Measurements from ENCODE around the gene SFXN5. TPM values are rescaled to one million over a fixed set of nuclear protein-coding genes. Genes with fewer than 3 reads are reported as not detected.

SFXN5 gene
- total and polyA plus RNA-seq, 2 experiments from 2014 or later: 10.0 to 16.4 TPM

- Histone ChIP-seq H3K27ac (no peak overlapping the region), H3K36me3 (ENCODE audit: low read depth) (no peaks in the 10 kb centered on the region), H3F3A (ENCODE audit: insufficient read depth) (no peaks in the 10 kb centered on the region), H3K4me2 (ENCODE audit: unreplicated experiment) (no peak overlapping the region), H2AFZ (no peak overlapping the region), H3K4me1 (ENCODE audit: insufficient read depth) (0 out of 2 replicates have a peak, but pooled peaks cover 6% of the 10 kb centered on the region), H4K20me1 (ENCODE audit: insufficient read depth) (no peaks in the 10 kb centered on the region), H3K27me3 (replicated peaks; ENCODE audit: insufficient read depth) (peaks cover 50% of the 10 kb centered on the region), H3K9ac (no peak overlapping the region), H3K9me3 (ENCODE audit: low read depth) (no peaks in the 10 kb centered on the region), H3K79me2 (ENCODE audit: insufficient read depth) (no peaks in the 10 kb centered on the region), H3K4me3 (no peak overlapping the region), H3K9me2 (ENCODE audit: insufficient read depth) (no peaks in the 10 kb centered on the region)
- TF ChIP-seq EZH2 (IDR thresholded peaks at IDR 0.05; ENCODE audit: insufficient read depth, poor library complexity, severe bottlenecking): no peak
- no peak for TF ChIP-seq EZH2phosphoT487 (IDR thresholded peaks at IDR 0.05; ENCODE audit: insufficient read depth, low read depth)
- in situ Hi-C loops (cut with MboI): loop anchor here (10.0 kb wide), 1 partner anchor 286 kb away; no protein-coding TSS in a partner anchor
- 78 to 79% methylated on average over 2 of the region's 2 CpGs for WGBS, 2 experiments (ENCODE audit: low coverage in 1 of 2, low lambda C conversion rate in 2 of 2, missing lambda C conversion rate in 2 of 2)
- no peak for DNase-seq
Measured at GRCh38 chr2:72898585-72898906, 173.0 kb downstream of the SFXN5 start.

DNA sequence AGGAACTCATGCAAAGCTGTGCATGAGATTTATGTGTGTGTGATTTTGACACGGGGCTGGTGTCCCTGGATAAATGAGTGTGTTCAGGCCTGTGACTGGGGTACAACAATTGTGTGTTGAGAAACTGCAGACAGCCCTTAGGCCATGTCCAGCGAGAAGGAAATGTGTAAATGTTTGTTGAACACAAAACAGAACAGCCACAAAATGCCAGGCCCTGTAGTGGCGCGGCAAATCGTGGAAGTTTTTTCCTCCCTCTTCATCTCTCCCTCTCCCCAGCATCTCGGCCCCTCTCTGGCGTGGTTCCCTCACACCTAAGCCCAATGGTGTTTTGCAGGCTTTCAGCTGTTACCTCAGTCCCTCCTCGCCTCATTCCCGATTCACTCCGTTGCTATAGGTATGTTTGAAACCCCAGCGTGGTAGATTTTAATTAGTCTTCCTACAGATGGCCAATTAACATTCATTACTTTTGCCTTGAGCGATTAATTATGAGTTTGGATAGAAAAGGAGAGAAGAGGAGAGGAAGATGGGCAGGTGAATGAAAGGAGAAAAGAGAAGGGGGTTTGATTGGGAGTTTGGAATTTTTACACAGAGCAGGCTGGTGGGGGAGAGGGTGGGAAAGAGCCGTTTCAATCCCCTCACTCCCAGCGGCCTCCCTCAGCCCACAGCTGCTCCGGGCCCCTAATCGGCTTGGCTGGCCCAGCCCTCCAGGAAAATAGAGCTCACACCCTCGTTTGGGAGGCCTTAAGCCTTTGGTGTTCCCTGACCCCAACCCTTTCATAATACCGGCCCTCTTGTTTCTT is 173.5 kb downstream of the SFXN5 start:
- H3K4me3 ChIP-seq: no peak overlapping the region
- H3K27me3 ChIP-seq (replicated peaks; ENCODE audit: insufficient read depth): peaks cover 44% of the 10 kb centered on the region
- H3K9me3 ChIP-seq (ENCODE audit: low read depth): no peaks in the 10 kb centered on the region
- H3K79me2 ChIP-seq (ENCODE audit: insufficient read depth): no peaks in the 10 kb centered on the region
- TF ChIP-seq EZH2phosphoT487 (IDR thresholded peaks at IDR 0.05; ENCODE audit: insufficient read depth, low read depth): no peak
- TF ChIP-seq EZH2 (IDR thresholded peaks at IDR 0.05; ENCODE audit: insufficient read depth, poor library complexity, severe bottlenecking): no peak
- H3K36me3 ChIP-seq (ENCODE audit: low read depth): no peaks in the 10 kb centered on the region
- no peak overlapping the region for H3K9ac ChIP-seq
- no peak overlapping the region for H3K27ac ChIP-seq
- in situ Hi-C loops (cut with MboI): loop anchor here (10.0 kb wide), 1 partner anchor 287 kb away; no protein-coding TSS in a partner anchor
- H2AFZ ChIP-seq: no peak overlapping the region
- H3K4me2 ChIP-seq (ENCODE audit: unreplicated experiment): no peak overlapping the region
- WGBS, 2 experiments (ENCODE audit: low coverage in 1 of 2, low lambda C conversion rate in 2 of 2, missing lambda C conversion rate in 2 of 2): 72 to 76% methylated on average over 18 of the region's 18 CpGs
- H3K4me1 ChIP-seq (ENCODE audit: insufficient read depth): 0 out of 2 replicates have a peak, but pooled peaks cover 6% of the 10 kb centered on the region
- H4K20me1 ChIP-seq (ENCODE audit: insufficient read depth): no peaks in the 10 kb centered on the region
- H3K9me2 ChIP-seq (ENCODE audit: insufficient read depth): no peaks in the 10 kb centered on the region
- DNase-seq: no peak
- H3F3A ChIP-seq (ENCODE audit: insufficient read depth): no peaks in the 10 kb centered on the region

DNA sequence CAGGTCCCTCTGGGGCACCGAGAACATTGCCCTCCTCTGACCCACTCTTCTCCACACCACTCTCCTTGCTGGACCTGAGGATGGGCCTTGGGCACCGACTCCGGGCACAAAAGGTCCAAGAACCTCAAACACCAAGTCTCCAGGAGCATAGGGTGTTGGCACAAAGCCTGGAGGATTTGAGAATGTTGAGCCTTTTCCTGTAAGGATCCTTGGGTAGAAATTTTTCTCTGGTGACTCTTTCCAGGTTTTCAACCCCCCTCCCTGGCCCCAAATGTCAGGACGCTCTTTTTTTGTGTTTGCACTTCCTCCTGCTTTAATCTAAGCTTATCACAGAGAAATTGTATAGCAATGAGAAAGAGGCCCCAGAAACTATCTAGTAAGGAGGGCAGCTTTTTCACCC is 175.1 kb downstream of the SFXN5 start:
- no peaks in the 10 kb centered on the region for H3K79me2 ChIP-seq (ENCODE audit: insufficient read depth)
- no peaks in the 10 kb centered on the region for H3K9me3 ChIP-seq (ENCODE audit: low read depth)
- H3K36me3 ChIP-seq (ENCODE audit: low read depth): no peaks in the 10 kb centered on the region
- no peak overlapping the region for H3K4me2 ChIP-seq (ENCODE audit: unreplicated experiment)
- 0 out of 2 replicates have a peak, but pooled peaks cover 6% of the 10 kb centered on the region for H3K4me1 ChIP-seq (ENCODE audit: insufficient read depth)
- DNase-seq: peak; percentile 25
- in situ Hi-C loops (cut with MboI): loop anchor here (10.0 kb wide), 1 partner anchor 288 kb away; no protein-coding TSS in a partner anchor
- 89 to 90% methylated on average over 4 of the region's 4 CpGs for WGBS, 2 experiments (ENCODE audit: low coverage in 1 of 2, low lambda C conversion rate in 2 of 2, missing lambda C conversion rate in 2 of 2)
- H3K27me3 ChIP-seq (replicated peaks; ENCODE audit: insufficient read depth): peaks cover 29% of the 10 kb centered on the region
- H3K27ac ChIP-seq: no peak overlapping the region
- no peak for TF ChIP-seq EZH2phosphoT487 (IDR thresholded peaks at IDR 0.05; ENCODE audit: insufficient read depth, low read depth)
- TF ChIP-seq EZH2 (IDR thresholded peaks at IDR 0.05; ENCODE audit: insufficient read depth, poor library complexity, severe bottlenecking): no peak
- no peak overlapping the region for H3K9ac ChIP-seq
- H3F3A ChIP-seq (ENCODE audit: insufficient read depth): no peaks in the 10 kb centered on the region
- H4K20me1 ChIP-seq (ENCODE audit: insufficient read depth): no peaks in the 10 kb centered on the region
- H3K4me3 ChIP-seq: no peak overlapping the region
- H2AFZ ChIP-seq: no peak overlapping the region
- no peaks in the 10 kb centered on the region for H3K9me2 ChIP-seq (ENCODE audit: insufficient read depth)

DNA sequence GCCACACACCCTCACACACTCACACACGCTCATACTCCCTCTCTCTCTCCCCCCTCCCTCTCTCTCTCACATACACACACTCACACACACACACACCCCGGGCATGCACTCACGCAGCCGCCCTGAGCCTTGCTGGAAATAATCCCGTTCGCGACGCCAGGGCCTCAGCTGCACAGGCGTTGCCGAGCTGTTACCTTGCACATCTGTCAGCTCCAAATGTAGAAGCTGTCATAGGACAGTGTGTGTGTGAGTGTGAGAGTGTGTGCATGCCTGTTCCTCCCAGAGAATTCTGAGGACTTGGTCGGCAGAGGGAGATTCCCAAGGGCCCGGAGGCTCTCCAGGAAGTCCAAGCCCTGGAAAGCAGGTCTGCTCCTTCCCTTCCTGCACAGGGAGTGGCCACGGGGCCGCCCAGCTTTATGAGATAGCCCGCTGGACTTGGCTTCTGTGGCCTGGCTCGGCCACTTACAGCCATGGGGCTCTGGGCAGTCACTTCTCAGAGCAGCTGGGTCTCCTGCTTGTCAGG is 175.7 kb downstream of the SFXN5 start:
- 0 out of 2 replicates have a peak, but pooled peaks cover 6% of the 10 kb centered on the region for H3K4me1 ChIP-seq (ENCODE audit: insufficient read depth)
- 6 to 7% methylated on average over 15 to 16 of the region's 16 CpGs for WGBS, 2 experiments (ENCODE audit: low coverage in 1 of 2, low lambda C conversion rate in 2 of 2, missing lambda C conversion rate in 2 of 2)
- peak overlapping the region; percentile 59 for H3K4me2 ChIP-seq (ENCODE audit: unreplicated experiment)
- no peaks in the 10 kb centered on the region for H3F3A ChIP-seq (ENCODE audit: insufficient read depth)
- no peaks in the 10 kb centered on the region for H3K79me2 ChIP-seq (ENCODE audit: insufficient read depth)
- no peak for TF ChIP-seq EZH2phosphoT487 (IDR thresholded peaks at IDR 0.05; ENCODE audit: insufficient read depth, low read depth)
- no peak for TF ChIP-seq EZH2 (IDR thresholded peaks at IDR 0.05; ENCODE audit: insufficient read depth, poor library complexity, severe bottlenecking)
- no peaks in the 10 kb centered on the region for H3K9me3 ChIP-seq (ENCODE audit: low read depth)
- H2AFZ ChIP-seq: peak overlapping the region; percentile 69; the same call in 1 of the 2 replicates
- H3K27me3 ChIP-seq (replicated peaks; ENCODE audit: insufficient read depth): peaks cover 22% of the 10 kb centered on the region
- DNase-seq: peak; percentile 67
- H3K9ac ChIP-seq: no peak overlapping the region
- in situ Hi-C loops (cut with MboI): loop anchor here (10.0 kb wide), 1 partner anchor 289 kb away; no protein-coding TSS in a partner anchor
- H4K20me1 ChIP-seq (ENCODE audit: insufficient read depth): no peaks in the 10 kb centered on the region
- H3K27ac ChIP-seq: no peak overlapping the region
- no peaks in the 10 kb centered on the region for H3K36me3 ChIP-seq (ENCODE audit: low read depth)
- H3K9me2 ChIP-seq (ENCODE audit: insufficient read depth): no peaks in the 10 kb centered on the region
- H3K4me3 ChIP-seq: peak overlapping the region; percentile 50
